Ishikawa (cell line): Measurements from ENCODE around the gene IL1RAPL1.

Experiments
- CEBPB ChIP-seq: IDR thresholded peaks from 2 replicates; pipeline ENCODE4 v1.6.1; 2012
- CREB1 ChIP-seq: IDR thresholded peaks from 2 replicates; pipeline ENCODE4 v1.6.1; 2012; ENCODE audit warnings: low read depth
- EGR1 ChIP-seq: IDR thresholded peaks from 2 replicates; pipeline ENCODE4 v1.6.1; 2012
- EP300 ChIP-seq: IDR thresholded peaks from 2 replicates; pipeline ENCODE4 v1.6.1; 2012; ENCODE audit warnings: borderline replicate concordance
- FOXM1 ChIP-seq: IDR thresholded peaks from 2 replicates; pipeline ENCODE4 v1.6.1; 2012; ENCODE audit warnings: low read depth, borderline replicate concordance
- NFIC ChIP-seq: IDR thresholded peaks from 2 replicates; pipeline ENCODE4 v1.6.1; 2012
- RAD21 ChIP-seq: IDR thresholded peaks from 2 replicates; pipeline ENCODE4 v1.6.1; 2012; ENCODE audit warnings: low read depth
- TAF1 ChIP-seq: IDR thresholded peaks from 2 replicates; pipeline ENCODE4 v1.6.1; 2012; ENCODE audit warnings: low read depth, mild to moderate bottlenecking
- TCF12 ChIP-seq: IDR thresholded peaks from 2 replicates; pipeline ENCODE4 v1.6.1; 2012; ENCODE audit warnings: low read depth
- TEAD4 ChIP-seq: IDR thresholded peaks from 2 replicates; pipeline ENCODE4 v1.6.1; 2012
- YY1 ChIP-seq: IDR thresholded peaks from 2 replicates; pipeline ENCODE4 v1.6.1; 2012; ENCODE audit warnings: low read depth
- ZBTB7A ChIP-seq: IDR thresholded peaks from 2 replicates; pipeline ENCODE4 v1.6.1; 2012; ENCODE audit warnings: low read depth
- TF ChIP-seq, protein P1 (sequence below): IDR thresholded peaks from 2 replicates; pipeline ENCODE4 v1.6.1; 2012
- TF ChIP-seq, protein P2 (sequence below): IDR thresholded peaks from 2 replicates; pipeline ENCODE4 v1.6.1; 2012
- TF ChIP-seq, protein P3 (sequence below): IDR thresholded peaks from 2 replicates; pipeline ENCODE4 v1.6.1; 2012; ENCODE audit warnings: low read depth, mild to moderate bottlenecking

Gene IL1RAPL1

DNA sequence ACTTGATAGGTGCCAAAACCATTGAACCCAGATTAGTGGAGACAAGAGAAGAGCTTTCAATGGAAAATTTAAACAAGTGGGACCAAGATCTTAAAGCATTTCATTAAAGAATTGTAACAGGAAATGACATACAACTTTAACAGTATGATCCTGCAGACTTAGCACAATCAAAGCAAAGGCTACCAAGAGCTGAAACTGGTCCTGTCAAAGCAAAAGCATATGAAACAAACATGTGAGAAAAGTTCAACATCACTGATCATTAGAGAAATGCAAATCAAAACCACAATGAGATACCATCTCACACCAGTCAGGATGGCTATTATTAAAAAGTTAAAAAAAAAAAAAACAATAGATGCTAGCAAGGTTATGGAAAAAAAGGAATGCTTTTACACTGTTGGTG, 425.6 kb downstream of the IL1RAPL1 start:
- TF ChIP-seq ZBTB7A (no peak), TEAD4 (no peak), CREB1 (no peak), NFIC (no peak), FOXM1 (no peak), CEBPB (no peak), EP300 (no peak)
- TF ChIP-seq, protein P1, sequence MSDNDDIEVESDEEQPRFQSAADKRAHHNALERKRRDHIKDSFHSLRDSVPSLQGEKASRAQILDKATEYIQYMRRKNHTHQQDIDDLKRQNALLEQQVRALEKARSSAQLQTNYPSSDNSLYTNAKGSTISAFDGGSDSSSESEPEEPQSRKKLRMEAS, result no peak

DNA sequence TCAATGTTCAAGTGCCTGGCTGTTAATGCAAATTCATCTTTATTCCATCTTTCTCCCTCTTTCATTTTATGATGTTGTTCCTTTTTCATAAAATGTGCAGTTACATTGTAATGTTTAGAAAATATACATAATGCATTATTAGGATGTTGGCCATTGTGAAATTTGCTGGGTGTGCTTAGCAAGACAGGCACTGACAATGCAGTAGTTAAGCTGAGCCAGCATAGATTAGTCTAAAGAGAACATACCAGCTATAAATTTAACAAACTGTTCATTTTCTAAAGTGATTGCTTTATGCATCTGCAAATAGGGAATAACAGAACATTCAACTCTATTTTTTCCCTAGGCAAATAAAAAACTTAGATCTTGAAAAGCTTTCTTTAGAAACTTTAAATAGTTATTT, 436.0 kb downstream of the IL1RAPL1 start:
- TF ChIP-seq RAD21, result no peak
- no peak for TF ChIP-seq TEAD4
- TF ChIP-seq TAF1, result no peak
- no peak for TF ChIP-seq NFIC
- no peak for TF ChIP-seq CREB1
- TF ChIP-seq EGR1, result no peak
- TF ChIP-seq, protein P2, sequence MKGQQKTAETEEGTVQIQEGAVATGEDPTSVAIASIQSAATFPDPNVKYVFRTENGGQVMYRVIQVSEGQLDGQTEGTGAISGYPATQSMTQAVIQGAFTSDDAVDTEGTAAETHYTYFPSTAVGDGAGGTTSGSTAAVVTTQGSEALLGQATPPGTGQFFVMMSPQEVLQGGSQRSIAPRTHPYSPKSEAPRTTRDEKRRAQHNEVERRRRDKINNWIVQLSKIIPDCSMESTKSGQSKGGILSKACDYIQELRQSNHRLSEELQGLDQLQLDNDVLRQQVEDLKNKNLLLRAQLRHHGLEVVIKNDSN, result no peak
- TF ChIP-seq ZBTB7A, result no peak
- TF ChIP-seq YY1, result no peak
- TF ChIP-seq TCF12, result no peak
- TF ChIP-seq CEBPB, result no peak
- TF ChIP-seq FOXM1, result no peak
- TF ChIP-seq, protein P3, sequence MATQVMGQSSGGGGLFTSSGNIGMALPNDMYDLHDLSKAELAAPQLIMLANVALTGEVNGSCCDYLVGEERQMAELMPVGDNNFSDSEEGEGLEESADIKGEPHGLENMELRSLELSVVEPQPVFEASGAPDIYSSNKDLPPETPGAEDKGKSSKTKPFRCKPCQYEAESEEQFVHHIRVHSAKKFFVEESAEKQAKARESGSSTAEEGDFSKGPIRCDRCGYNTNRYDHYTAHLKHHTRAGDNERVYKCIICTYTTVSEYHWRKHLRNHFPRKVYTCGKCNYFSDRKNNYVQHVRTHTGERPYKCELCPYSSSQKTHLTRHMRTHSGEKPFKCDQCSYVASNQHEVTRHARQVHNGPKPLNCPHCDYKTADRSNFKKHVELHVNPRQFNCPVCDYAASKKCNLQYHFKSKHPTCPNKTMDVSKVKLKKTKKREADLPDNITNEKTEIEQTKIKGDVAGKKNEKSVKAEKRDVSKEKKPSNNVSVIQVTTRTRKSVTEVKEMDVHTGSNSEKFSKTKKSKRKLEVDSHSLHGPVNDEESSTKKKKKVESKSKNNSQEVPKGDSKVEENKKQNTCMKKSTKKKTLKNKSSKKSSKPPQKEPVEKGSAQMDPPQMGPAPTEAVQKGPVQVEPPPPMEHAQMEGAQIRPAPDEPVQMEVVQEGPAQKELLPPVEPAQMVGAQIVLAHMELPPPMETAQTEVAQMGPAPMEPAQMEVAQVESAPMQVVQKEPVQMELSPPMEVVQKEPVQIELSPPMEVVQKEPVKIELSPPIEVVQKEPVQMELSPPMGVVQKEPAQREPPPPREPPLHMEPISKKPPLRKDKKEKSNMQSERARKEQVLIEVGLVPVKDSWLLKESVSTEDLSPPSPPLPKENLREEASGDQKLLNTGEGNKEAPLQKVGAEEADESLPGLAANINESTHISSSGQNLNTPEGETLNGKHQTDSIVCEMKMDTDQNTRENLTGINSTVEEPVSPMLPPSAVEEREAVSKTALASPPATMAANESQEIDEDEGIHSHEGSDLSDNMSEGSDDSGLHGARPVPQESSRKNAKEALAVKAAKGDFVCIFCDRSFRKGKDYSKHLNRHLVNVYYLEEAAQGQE, result no peak
- TF ChIP-seq, protein P1, result no peak
- no peak for TF ChIP-seq EP300

DNA sequence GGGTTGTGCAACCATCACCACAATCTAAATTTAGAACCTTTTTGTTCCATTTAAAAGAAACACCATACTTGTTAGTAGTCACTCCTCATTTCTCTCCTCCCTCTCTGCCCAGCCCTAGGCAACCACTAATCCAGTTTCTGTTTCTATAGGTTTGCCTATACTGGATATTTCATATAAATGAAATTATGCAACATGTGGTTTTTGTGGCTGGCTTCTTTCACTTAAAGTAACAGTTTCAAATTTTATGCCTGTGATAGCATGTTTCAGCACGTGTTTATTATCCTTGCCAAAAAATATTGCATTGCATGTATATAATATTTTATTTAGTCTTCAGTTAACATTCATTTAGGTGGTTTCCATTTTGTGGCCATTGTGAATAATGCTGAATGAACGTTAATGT, 437.6 kb downstream of the IL1RAPL1 start:
- TF ChIP-seq, protein P1, result no peak
- no peak for TF ChIP-seq TEAD4

DNA sequence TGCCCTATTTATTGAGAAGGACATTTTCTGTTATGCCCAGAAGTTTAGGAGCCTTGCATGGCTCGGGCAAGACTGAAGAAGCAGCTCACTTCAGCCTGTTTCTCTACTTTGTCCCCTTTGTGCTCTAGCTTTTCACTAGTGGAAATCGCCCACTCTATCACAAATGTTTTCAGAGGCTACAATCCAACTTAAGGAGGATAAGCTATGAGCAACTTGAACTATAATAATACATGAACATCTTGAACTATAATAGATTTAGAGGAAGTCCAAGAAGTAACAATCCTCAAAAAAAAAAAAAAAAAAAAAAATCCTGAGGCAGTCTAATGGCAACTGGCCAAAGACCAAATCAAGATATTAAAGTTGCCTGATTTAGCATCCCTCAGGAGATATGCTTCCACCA, 452.3 kb downstream of the IL1RAPL1 start:
- TF ChIP-seq, protein P1, result no peak
- TF ChIP-seq, protein P2, result no peak
- TF ChIP-seq CEBPB, result no peak

DNA sequence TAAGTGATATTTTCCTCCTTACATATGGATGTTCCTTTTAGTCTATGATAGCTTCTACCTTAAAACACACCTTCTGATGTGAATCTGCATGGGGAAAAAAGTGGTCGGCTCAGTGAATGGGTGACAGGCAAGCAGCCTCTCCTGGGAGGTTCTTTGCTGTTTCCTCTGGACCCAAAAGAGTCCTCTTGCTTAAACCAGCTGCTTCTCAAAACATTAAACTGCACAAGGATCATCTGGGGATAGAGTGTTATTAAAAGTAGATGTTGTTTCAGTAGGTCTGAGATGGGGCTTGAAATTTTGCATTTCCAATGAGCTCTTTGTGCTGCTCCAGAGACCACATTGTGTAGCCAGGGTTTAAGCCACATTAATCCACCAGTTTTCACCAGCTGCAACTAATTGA, 452.9 kb downstream of the IL1RAPL1 start:
- TF ChIP-seq TCF12 (no peak), CEBPB (no peak)

DNA sequence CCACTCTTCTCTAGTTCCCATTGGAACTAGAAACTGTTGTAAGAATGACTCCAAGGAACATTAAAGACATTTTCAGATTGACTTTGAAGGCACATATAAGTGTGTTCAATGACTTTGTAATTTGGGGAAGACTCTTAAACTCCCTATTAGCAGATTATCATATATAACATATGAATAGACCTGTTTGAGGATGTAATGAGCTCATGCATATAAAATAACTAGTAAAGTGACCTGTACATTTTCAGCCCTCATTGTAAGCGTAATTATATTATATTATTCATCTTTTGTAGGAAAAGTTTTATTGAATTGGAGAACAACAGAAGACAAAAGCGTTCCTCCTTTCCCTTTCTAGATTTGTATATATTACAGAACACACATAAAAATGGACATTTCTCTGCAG, 455.1 kb downstream of the IL1RAPL1 start:
- no peak for TF ChIP-seq FOXM1
- TF ChIP-seq, protein P2, result no peak
- no peak for TF ChIP-seq NFIC
- TF ChIP-seq TAF1, result no peak
- no peak for TF ChIP-seq TEAD4
- TF ChIP-seq EGR1, result no peak
- TF ChIP-seq, protein P1, result no peak
- TF ChIP-seq YY1, result no peak
- no peak for TF ChIP-seq ZBTB7A
- TF ChIP-seq, protein P3, result no peak
- TF ChIP-seq EP300, result no peak
- no peak for TF ChIP-seq CEBPB
